Stimulated activated CD8-positive, alpha-beta memory T cell treated with anti-CD3 and anti-CD28 coated beads, Interleukin-7, amount 100 ng/mL, for 24 hours (primary cell): ENCODE results near the gene PDE3B.
"Not testable (repeated sequence)": the region's sequence is repeated elsewhere in the genome, so short reads cannot be mapped to it uniquely, and the experiment has no call there.

Experiments used
- DNase-seq: peaks from one replicate; pipeline ENCODE4 v3.0.0-alpha.2; 2020; ENCODE audit warnings: low read depth

The PDE3B gene

DNA sequence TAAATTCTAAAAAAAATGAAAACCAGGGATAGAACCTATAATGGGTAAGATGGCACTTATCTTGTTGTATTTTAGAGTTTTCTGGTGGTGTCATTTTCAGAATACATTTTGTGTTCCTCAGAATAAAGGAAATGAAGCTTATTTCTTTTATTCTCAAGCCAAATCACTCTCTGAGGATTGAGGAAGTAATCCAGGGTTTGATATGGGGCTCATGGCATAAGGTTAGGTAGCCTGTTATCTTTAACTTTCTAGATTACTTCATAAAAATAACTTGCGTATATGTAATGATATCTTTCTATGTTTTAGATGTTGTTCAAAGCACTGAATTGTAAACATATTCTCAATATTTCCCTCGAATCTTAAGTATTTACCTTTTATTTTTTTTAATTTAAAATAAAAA lies 33.5 kb downstream of the PDE3B start:
- DNase-seq: no peak

DNA sequence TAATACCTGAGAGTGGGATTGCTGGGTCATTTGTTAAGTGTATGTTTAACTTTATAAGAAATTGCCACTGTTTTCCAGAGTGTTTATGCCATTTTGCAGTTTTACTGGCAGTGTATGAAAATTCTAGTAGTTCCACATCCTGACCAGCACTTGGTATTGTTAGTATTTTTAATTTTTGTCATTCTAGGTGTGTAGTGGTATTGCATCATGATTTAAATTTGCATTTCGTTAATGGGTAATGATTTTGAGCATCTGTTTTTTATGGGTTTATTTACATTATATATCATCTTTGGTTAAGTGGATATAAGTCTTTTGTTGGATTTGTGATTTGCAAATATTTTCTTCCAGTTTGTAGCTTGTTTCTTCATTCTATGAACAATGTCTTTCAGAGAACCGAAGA lies 34.7 kb downstream of the PDE3B start:
- no peak for DNase-seq

DNA sequence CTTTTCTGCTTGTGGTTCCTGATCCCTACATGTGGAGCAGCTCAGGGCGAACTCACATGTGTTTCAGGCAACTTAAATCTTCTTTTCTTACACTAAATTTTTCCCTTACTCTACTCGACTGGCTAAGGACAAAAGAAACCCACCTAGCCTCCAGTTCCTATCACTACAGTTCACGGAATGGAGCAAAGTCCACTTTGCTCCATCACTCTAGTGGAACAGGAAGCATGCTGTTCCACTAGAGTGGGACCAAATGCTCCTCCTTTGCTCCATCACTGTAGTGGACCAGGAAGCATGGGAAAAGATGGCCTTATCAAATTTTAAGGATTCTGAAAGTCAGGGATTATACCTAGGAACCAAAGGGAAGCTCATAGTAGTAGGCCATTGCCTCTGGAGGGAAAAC lies 36.1 kb downstream of the PDE3B start:
- no peak for DNase-seq

DNA sequence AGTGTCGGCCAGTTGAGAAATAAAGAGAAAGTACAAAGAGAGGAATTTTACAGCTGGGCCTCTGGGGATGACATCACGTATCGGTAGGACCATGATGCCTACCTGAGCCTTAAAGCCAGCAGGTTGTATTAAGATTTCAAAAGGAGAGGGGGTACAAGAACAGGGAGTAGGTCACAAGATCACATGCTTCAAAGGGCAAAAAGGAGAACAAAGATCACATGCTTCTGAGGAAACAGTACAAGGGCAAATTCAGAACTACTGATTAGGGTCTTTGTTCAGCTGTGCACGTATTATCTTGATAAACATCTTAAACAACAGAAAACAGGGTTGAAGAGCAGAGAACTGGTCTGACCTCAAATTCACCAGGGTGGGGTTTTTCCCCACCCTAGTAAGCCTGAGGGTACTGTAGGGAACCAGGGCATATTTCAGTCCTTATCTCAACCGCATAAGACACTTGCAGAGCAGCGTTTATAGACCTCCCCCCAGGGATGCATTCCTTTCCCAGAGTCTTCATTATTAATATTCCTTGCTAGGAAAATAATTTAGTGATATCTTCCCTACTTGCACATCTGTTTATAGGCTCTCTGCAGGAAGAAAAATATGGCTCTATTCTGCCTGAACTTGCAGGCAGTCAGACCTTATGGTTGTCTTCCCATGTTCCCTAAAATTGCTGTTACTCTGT lies 40.8 kb downstream of the PDE3B start:
- DNase-seq: not testable (repeated sequence)

DNA sequence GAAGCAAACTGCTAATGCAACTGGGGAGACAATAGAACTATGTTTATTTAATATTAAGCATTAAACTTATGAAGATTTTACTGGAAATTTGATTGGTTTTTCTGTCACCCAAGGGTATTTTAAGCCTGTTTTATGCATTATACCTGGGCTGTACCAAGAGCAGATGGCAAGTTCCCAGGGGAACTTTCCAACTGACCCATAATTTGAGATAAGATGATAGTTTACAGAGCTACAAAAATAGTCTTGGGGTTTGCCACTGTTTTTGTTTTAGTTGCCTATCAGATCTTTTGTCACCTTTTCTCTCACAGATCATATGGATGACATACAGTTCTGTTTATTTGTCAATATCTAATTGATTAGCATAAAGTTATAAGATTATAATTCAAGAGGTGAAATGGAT lies 43.9 kb downstream of the PDE3B start:
- no peak for DNase-seq

DNA sequence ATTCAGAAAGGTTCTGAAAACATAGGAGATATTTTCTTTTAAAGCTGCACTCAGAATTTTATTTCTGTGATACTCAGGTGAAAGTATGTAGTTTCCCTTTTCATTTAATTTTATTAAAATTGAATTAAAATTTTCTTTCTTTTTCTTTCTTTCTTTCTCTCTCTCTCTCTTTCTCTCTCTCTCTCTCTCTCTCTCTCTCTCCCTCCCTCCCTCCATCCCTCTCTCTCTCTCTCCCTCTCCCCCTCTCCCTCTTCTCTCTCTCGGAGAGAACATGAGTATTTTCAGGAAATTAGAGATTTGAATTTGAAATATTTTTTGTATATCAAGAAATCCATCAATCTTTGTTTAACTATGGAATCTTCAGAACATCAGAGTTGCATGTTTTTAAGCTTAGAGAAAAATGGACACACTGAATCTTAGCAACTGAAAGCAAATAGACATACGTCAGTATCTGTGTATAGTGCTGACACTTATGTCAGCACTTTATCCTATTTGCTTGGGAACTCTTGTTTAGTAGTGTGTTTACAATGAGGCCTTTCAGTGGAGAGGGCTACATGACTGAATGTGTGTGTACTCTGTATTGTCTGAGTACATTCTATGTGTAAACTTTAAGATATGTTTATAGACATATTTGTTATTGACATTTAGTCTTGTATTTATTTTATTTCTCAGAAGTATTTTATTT lies 44.5 kb downstream of the PDE3B start:
- DNase-seq: no peak

DNA sequence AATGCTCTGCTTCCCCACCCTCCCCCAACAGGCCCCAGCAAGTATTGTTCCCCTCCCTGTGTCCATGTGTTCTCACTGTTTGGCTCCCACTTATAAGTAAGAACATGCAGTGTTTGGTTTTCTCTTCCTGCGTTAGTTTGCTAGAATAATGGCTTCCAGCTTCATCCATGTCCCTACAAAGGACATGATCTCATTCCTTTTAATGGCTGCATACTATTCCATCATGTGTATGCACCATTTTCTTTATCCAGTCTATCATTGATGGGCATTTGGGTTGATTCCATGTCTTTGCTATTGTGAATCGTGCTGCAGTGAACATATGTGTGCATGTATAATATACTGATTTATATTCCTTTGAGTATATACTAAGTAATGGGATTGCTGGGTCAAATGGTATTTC lies 52.1 kb downstream of the PDE3B start:
- not testable (repeated sequence) for DNase-seq

DNA sequence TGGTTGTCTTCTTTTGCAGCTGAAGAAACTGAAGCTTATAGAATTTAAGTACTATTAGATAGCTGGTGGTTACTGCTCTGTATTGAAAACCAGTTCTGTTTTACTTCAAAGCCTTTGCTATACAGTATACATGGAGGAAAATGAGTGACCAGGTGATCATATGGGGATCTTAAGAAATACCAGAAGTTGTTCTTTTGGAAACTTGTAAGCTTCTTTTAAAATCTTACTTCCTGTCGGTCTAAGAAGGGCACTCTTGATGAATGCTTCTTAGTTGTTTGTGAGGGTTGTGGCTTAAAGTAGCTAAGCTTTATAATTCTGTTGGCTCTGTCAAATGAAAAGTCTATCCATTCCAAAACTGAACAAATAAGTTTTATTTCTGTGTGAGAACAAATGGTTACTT lies 55.2 kb downstream of the PDE3B start:
- DNase-seq: no peak

DNA sequence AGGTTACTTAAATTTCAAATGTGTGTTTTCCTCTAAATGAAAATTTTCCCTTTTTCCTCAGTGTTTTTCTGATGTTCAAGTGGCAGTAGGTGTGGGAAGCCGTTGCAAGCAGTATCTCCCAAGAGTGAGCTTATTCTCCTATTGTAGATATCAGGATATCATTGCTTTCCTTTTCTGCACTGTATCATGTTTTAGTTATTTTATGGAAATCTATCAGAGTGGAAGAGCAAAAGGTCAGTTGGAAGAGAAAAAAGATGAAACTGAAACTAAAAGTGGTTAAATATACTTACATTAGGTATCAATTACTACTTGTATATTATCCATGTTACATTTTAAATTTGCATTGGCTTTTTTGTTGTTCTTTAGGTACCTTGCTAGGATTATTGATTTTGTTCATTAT lies 57.0 kb downstream of the PDE3B start:
- DNase-seq: no peak

DNA sequence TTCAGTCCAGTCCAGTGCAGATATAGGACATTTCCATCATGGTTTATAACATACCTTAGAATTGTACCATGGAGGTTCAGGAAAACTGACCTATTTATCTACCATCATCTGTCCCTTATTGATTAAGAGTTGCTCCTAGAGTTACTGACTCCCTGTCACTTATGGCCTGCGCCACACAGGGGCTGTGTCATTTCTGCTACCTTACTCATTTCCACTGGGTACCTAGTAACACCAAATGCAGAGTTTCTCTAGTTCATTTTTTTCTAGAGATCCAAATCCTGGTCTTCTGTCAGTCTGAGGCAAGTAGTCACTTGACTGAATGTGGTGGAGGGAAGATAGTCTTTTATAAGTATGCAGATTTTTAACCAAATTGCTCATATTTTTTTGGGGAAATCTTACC lies 59.2 kb downstream of the PDE3B start:
- DNase-seq: no peak

DNA sequence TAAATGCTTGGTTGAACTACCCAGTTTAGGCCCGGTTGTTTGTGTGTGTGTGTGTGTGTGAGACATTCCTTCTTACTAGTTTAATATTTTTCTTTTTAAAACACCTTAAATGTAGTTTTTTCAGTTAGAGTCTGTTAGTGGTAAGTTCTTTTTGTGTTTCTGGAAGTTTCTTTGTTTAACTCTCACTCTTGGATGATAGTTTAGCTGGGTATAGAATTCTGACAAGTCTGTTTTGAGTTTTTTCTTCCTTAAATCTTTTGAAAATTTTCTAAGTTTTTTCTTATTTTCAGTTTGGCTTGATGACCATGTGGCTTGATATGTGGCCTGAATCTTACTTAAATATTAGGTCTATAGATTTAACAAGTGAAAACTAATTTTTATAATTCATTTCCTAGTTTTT lies 60.1 kb downstream of the PDE3B start:
- no peak for DNase-seq

DNA sequence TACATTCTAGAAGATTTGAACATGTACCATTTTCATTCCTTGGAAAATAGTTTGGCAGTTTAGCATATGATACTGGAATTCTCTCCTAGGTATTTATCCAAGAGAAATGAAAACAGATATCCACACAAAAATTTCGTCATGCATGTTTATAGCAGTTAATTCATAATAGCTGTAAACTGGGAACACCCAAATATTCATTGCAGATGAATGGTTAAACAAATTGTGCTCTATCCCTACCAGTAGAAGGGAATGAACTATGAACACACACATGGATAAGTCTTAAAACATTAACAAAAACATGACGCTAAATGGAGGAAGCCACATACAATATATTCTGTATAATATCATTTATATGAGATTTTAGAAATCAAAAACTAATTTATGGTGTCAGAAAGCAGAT lies 61.5 kb downstream of the PDE3B start:
- no peak for DNase-seq

DNA sequence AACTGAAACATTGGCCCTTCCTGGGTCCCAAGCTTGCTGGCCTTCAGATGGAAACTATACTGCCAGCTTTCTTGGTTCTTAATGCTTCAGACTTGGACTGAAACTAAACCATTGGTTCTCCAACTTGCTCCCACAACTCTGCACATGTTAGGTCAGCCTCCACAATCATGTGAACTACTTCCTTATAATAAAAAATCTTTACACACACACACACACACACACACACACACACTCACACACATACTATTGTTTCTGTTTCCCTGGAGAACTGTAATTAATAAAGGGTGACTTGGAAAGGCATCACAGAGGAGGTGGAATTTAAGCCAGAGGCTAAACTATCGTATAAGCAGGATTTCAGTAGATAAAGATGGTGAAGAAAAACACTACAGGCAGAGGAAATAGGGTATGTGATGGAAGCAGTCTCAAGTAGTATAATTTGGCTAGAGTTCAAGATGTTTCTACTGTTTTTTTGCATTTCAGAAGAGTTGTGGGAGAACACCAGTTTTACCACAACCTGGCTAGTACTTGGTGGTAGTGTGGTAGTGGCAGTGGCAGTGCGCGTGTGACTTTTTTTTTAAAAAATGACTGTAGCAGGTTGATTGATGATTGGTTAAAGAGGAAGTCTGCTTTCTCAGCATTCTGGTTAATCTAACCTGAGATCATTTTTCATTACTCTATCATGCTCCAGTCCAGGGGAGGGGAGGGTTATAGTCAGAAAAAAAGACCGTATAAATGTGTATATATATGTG lies 70.1 kb downstream of the PDE3B start:
- DNase-seq: no peak

DNA sequence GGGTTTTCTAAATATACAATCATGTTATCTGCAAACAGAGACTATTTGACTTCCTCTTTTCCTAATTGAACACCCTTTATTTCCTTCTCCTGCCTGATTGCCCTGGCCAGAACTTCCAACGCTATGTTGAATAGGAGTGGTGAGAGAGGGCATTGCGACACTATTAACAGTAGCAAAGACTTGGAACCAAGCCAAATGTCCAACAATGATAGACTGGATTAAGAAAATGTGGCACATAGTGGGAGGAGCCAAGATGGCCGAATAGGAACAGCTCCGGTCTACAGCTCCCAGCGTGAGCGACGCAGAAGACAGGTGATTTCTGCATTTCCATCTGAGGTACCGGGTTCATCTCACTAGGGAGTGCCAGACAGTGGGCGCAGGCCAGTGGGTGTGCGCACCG lies 72.1 kb downstream of the PDE3B start:
- DNase-seq: not testable (repeated sequence)

DNA sequence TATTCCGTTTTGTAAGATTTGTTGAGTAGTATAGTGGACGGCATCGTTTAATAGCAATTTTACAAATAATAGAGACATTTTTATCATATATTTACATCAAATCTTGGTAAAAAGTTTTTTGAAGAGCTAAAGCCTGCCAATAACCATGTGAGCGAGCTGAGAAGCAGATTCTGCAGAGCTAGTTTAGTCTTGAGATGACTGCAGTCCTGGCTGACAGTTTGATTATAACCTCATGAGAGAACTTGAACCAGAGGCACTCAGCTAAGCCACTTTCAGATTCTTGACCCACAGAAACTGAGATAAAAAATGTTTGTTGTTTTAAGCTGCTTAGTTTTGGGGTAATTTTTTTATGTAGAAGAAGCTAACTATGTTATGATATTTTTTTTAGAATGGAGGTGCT lies 78.9 kb downstream of the PDE3B start:
- no peak for DNase-seq

DNA sequence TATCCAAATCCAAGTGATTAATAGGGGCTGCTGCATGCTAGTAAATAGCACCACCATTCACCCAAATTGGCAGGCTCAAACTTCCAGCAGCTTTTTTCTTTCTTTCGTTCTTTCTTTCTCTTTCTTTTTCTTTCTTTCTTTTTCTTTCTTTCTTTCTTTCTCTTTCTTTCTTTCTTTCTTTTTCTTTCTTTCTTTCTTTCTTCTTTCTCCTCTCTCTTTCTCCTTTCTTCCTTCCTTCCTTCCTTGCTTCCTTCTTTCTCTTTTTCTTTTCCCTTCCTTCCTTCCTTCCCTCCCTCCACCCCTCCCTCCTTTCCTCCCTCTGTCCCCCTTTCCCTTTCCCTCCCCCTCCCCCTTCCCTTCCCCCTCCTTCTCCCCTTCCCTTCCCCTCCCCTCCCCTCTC lies 81.5 kb downstream of the PDE3B start:
- no peak for DNase-seq

DNA sequence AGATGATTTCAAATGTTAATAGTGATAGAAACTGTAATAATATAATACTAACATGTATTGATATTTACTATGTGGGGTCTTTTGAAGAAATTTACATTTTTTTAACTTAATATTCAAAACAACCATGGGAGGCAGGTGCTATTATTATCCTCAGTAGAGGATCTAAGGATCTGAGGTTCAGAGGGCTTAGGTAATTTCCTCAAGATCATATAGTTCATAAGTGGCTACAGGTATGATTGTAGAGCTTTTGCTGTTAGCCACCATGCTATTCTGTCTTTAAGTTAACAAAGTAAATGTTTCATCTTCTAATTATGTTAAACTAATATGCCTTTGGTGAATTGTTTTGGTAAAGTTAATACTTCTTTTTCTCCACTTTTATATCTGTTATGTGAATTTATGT lies 83.6 kb downstream of the PDE3B start:
- no peak for DNase-seq

DNA sequence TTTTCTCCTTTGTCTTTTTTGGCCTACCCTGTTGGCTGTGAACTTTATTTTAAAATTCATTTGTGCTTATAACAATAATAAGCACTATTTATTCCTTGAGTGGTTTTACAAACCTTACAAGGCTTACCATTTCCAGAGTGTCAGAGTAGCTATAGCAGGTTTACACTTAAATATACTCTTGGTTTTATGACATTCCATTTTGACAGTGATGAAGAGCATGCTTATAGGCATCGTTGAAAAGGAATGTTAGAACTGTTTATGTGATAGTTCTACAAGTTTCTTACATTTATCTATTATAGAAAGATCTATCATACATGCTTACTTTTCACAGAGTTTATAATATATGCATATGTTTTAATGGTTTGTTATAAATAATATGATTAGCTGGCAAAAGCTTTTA lies 84.1 kb downstream of the PDE3B start:
- no peak for DNase-seq

DNA sequence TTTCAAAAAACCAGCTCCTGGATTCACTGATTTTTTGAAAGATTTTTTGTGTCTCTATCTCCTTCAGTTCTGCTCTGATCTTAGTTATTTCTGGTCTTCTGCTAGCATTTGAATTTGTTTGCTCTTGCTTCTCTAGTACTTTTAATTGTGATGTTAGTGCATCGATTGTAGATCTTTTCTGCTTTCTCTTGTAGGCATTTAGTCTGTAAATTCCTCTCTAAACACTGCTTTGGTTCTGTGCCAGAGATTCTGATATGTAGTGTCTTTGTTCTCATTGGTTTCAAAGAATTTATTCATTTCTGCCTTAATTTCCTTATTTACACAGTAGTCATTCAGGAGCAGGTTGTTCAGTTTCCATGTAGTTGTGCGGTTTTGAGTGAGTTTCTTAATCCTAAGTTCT lies 96.9 kb downstream of the PDE3B start:
- DNase-seq: not testable (repeated sequence)

DNA sequence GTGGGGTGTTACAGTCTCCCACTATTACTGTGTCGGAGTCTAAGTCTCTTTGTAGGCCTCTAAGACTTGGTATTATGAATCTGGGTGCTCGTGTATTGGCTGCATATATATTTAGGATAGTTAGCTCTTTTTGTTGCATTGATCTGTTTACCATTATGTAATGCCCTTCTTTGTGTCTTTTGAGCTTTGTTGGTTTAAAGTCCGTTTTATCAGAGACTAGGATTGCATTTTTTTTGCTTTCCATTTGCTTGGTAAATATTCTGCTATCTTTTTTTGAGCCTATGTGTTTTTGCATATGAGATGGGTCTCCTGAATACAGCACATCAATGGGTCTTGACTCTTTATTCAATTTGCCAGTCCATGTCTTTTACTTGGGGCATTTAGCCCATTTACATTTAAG lies 97.6 kb downstream of the PDE3B start:
- no peak for DNase-seq

DNA sequence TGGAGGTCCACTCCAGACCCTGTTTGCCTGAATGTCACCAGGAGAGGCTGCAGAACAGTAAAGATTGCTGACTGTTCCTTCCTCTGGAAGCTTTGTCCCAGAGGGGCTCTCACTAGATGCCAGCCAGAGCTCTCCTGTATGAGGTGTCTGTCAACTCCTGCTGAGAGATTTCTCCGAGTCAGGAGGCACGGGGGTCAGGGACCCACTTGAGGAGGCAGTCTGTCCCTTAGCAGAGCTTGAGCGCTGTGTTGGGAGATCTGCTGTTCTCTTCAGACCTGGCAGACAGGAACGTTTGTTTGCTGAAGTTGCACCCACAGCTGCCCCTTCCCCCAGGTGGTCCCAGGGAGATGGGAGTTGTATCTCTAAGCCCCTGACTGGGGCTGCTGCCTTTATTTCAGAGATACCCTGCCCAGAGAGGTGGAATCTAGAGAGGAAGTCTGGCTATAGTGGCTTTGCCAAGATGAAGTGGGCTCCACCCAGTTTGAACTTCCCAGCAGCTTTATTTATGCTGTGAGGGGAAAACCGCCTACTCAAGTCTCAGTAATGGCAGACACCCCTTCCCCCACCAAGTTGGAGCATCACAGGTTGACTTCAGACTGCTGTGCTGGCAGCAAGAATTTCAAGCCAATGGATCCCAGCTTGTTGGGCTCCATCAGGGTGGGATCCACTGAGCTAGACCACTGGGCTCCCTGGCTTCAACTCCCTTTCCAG lies 99.4 kb downstream of the PDE3B start:
- no peak for DNase-seq

DNA sequence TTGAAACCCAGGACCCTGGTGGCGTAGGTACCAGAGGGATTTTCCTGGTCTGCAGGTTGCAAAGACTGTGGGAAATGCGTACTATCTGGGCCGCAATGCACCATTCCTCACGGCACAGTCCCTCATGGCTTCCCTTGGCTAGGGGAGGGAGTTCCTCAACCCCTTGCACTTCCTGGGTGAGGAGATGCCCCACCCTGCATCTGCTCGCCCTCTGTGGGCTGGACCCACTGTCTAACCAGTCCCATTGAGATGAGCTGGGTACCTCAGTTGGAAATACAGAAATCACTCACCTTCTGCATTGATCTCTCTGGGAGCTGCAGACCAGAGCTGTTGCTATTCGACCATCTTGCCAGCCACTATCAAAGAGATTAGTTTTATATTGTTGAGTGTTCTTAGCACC lies 100.1 kb downstream of the PDE3B start:
- DNase-seq: not testable (repeated sequence)
